ENCODE measurements around the gene IPPK.

Gene IPPK

DNA sequence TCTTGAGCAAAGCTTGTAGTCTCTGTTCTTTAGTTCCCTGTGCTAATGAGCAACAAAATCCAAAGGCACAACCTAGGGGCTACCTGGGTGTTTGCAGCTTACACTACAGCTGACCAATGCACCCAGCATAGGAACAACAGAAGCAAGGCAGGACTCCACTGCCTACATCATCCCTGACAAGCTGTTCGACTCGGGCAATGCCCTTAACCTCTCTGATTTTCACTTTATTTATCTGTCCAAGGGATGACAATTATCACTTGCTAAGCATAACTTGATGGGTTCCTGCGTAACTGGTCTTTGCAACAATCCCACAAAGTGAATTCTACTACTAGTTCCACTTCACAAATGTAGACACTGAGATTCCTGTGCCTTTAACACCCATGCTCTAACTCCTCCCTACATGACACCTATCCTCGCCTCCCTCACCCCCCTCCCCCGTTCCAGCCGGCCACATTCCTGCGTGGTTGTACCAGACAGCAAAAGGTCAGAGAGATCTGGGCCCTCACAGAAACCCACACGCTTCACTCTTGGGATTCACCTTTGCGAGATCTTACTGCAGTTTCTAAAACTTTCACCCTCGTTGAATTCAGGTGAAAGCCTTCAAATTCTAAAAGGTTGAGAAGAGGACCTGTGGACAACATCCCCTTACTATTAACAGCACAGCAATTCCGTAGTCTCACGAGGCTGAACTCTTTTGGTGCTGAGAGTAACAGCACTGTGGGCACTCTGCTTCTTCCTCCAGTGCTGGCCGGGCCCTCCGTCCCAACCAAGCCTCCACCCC is 995 bp downstream of the IPPK start:
- TF ChIP-seq GATA3 (IDR thresholded peaks at IDR 0.05; ENCODE audit: low read depth, low read length) (no peak), GATA2 (IDR thresholded peaks at IDR 0.05; ENCODE audit: low read depth, low read length) (no peak)

DNA sequence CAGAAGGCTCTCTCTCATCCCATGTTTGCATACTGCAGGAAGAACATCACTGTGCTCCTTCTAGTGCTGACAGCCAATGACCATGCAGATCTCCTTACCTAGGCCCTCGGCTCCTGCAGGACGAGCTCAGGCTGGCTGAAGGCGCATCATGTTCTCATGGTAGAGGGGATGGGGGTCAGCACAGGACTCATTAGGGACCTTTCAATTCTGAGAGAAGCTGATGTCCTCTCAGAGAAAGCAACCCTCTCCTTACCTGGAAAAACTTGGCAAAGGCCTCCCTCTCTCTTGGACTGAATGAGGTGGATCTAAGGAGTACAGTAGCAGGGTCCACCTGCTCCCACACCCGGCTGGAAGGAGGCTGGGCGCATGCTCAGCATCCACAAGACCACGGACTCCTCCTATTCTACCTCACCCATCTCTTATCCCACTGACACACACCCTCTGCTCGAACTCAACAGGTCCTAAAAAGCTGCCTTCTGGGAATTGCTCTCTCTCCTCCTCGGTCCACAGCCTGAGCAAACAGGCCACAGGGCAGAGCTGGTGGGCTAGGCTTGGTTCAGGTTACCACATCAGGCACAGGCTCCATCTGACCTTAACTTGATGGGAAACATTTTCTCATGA is 2.9 kb downstream of the IPPK start:
- TF ChIP-seq GATA2 (IDR thresholded peaks at IDR 0.05; ENCODE audit: low read depth, low read length) (no peak), GATA3 (IDR thresholded peaks at IDR 0.05; ENCODE audit: low read depth, low read length) (no peak)

DNA sequence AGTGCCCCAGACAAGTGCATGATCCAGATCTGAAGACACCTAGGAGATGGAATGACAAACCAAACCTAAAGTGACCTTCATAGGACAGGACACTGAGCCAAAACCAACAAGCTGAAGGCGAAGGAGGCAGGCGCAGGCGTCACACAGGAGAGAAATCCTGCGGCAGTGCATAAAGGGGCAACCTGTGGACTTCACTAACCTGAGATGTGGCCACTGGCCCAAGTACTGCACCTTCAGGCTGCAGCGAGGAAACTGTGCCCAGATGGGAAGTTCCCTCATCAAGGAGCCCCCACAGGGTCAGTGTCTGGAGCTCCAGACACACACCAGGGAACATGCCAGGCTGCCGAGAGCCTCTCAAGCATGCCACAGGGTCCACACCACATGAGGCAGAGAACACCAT is 3.7 kb downstream of the IPPK start:
- TF ChIP-seq GATA2 (IDR thresholded peaks at IDR 0.05; ENCODE audit: low read depth, low read length) (no peak), GATA3 (IDR thresholded peaks at IDR 0.05; ENCODE audit: low read depth, low read length) (no peak)

DNA sequence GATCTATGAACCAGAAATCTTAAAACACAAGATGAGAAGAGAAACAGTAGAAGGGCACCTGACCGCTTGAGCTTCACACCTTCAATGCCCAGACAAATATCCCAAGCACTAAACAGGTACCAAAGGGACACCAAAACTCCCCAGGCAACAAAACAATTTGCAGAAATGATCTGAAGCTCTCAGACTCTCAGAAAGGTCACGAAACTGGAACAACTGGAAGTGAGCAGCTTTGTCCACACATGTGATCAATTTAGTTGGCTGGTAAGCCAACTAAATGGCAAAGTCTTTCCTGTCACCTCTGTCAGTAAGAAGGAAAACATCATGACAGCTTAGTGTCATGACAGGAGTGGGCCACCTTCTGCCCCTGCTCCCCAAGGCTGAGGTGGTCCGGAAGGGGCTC is 4.1 kb downstream of the IPPK start:
- TF ChIP-seq GATA2 (IDR thresholded peaks at IDR 0.05; ENCODE audit: low read depth, low read length) (no peak), GATA3 (IDR thresholded peaks at IDR 0.05; ENCODE audit: low read depth, low read length) (no peak)

DNA sequence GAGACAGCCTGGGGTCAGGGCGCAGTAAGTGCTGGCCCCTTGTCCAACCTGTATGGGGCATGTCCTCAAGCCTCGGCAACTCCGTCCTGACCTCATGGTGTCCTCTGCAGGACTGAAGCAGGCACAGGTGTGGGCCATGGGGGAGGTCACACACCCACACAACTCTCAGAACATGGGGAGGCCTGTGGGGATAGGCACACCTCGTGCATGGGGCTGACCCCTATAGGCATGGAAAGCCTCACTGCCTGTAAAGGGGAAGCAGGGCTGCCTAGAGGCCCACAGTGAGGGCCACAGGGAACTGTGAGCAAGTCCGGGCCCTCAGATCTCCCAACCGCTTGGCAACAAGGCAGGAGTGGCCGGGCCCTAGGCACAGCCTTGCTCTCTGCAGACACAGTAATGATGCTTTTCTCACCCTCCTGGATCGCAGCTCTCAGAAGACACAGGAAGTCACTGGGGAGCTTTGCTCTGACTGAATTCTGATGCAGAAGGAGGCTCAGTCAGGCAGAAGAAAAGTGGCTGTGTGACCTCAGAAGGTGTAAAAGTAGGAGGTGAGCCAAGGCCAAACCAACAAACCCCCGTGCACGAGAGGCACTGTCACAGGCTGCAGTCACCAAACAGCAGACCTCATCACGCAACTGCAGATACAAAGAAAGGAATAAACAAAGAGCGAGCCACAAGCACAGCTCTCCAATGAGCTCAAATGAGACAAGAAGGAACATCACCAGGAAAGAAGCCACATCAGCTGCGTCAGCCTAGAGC is 5.4 kb downstream of the IPPK start:
- TF ChIP-seq GATA2 (IDR thresholded peaks at IDR 0.05; ENCODE audit: low read depth, low read length) = no peak
- no peak for TF ChIP-seq GATA3 (IDR thresholded peaks at IDR 0.05; ENCODE audit: low read depth, low read length)

DNA sequence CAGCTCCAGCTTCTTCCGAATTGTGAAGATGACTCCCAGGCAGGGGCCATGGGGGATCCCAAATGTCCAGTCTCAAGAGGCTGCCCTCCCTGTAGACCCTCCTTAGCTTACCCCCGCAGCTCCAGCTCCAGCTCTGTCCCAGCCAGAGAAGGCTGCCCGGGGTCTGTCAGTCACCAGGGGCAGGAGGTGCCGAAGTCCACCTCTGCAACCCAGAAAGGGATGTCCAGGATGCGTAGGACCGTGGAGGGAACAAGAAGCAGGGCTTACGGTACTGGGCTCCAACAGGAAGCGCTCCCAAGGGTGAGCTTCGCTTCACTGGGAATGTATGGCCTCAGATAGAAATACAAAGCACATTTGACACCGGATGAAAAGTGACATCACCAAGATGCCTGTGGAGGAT is 6.0 kb downstream of the IPPK start:
- TF ChIP-seq GATA2 (IDR thresholded peaks at IDR 0.05; ENCODE audit: low read depth, low read length) (no peak), GATA3 (IDR thresholded peaks at IDR 0.05; ENCODE audit: low read depth, low read length) (no peak)

DNA sequence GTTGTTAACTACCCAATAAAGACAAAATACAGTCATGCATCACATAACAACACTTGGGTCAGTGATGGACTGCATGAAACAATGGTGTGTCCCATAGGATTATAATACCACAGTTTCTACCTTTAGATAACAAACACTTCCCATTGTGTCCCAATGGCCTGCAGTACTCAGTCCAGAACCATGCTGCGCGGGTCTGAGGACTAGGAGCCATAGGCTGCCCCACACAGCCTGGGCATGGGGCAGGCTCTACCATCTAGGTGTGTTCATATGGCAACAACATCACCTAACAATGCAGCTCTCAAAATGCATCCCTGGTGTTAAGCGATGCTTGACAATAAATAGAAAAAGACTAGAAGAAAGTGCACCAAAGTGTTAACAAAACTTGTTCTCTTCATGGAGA is 6.8 kb downstream of the IPPK start:
- TF ChIP-seq GATA3 (IDR thresholded peaks at IDR 0.05; ENCODE audit: low read depth, low read length) (no peak), GATA2 (IDR thresholded peaks at IDR 0.05; ENCODE audit: low read depth, low read length) (no peak)

DNA sequence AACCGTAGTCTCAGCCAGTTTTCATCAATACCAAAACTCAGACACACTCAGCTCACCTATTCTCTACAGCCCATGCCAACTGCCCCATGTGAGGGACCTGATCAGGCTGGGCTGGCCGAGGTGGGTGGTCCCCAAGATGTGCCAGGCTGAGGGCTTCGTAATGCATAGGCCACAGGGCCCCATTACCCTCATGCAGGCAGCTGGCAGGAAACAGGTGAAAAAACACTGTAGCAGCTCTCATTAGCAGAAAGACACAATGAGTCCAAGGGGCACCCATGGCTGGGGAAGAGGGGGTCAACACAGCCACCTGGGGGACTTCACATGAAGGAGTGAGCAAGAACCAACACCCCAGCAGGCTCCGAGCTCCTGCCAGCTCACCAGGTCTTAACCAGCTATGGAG is 8.2 kb downstream of the IPPK start:
- no peak for TF ChIP-seq GATA3 (IDR thresholded peaks at IDR 0.05; ENCODE audit: low read depth, low read length)
- no peak for TF ChIP-seq GATA2 (IDR thresholded peaks at IDR 0.05; ENCODE audit: low read depth, low read length)

DNA sequence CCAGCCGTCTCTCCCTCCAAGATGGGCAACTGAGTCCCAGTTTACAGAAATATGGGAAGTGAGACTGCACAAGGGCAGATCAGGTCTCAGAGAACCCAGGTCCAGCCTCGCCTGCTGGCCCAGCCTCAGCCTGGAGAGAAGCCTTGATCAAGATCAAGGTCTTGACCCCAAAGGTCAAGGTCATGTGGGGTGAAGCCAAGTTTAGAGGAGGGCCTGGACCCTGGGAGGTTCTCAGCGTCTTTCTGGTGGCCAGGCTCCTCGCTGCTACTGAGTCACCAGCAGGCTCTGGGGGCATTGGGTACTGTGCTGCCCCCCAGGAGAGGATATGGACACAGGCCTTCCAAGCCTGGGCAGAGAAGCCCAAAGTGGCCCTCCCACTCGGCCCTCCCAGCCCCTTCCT is 8.8 kb downstream of the IPPK start:
- no peak for TF ChIP-seq GATA3 (IDR thresholded peaks at IDR 0.05; ENCODE audit: low read depth, low read length)

DNA sequence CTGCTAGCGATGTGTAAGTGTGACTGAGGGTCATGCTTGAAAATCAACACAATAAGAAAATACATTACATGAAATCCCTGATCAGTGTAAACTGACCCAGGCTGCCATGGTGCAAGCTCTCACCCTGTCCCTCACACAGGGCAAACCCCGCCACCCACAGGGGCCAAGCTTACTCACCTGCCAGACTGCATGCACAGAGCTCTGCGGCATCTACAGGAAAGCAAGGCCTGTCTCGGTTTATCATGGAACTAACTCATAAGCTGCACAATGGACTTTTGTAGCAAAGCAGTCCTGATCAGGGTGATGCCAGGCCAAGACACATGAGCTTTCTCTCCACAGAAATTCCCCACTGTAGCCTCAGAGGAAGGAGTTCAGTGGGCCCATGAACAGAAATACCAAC is 9.7 kb downstream of the IPPK start:
- no peak for TF ChIP-seq GATA3 (IDR thresholded peaks at IDR 0.05; ENCODE audit: low read depth, low read length)
- no peak for TF ChIP-seq GATA2 (IDR thresholded peaks at IDR 0.05; ENCODE audit: low read depth, low read length)

DNA sequence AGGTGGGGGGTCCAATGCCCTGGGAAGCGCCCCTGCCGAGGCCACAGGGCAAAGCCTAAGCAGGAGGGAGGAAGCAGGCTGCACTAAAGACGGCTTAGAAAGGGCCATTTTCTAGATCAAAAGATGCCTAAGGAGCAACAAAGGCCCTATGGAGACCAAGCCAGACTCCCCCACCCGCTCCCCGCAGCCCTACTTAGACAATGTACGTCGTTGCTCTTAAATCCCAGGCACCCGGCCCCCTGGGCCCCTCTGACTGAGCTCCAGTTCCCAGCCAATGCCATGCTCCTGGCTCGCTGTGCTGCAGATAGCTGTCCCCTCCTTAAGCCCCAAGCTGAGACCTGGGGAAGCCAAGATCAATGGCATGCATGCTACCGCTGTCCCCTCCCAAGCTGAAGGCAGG is 10.3 kb downstream of the IPPK start:
- TF ChIP-seq GATA3 (IDR thresholded peaks at IDR 0.05; ENCODE audit: low read depth, low read length) = no peak
- TF ChIP-seq GATA2 (IDR thresholded peaks at IDR 0.05; ENCODE audit: low read depth, low read length) = no peak

DNA sequence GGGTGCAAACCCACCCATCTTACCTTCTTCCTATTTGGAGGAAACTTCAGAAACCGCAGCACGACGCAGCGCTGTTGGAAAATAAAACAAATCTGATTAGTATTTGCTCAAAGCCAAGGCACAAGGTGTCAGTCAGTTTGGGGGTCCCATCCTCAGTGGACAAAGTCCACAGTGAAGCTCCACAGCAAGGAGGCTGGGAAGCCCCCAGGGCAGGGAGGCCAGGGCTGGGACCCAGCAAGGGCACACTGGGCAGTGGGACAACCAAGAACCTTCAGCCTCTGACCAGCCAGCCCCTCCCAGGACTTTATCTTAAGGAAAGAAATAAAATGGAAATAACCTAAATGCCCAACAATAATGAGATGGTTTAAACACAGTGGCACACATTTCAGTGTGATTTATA is 11.3 kb downstream of the IPPK start:
- TF ChIP-seq GATA2 (IDR thresholded peaks at IDR 0.05; ENCODE audit: low read depth, low read length) (no peak), GATA3 (IDR thresholded peaks at IDR 0.05; ENCODE audit: low read depth, low read length) (no peak)

DNA sequence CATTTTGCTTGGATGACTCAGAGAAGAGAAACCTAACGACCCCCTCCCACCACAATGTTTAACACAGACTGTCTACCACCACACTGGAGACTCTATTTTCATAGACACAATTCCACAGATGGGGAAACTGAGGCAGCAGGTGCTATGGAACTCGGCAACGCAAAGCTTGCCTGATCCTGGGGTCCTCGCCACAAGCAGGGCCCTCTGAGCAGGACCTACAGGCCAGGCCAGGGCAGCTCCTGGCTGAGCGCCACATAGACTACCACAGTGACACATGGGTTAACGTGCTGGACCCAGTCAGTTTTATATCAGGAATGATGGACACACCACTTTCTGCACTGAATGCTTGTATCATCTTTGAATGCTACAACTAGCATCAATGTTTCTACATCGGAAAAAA is 11.8 kb downstream of the IPPK start:
- no peak for TF ChIP-seq GATA2 (IDR thresholded peaks at IDR 0.05; ENCODE audit: low read depth, low read length)

DNA sequence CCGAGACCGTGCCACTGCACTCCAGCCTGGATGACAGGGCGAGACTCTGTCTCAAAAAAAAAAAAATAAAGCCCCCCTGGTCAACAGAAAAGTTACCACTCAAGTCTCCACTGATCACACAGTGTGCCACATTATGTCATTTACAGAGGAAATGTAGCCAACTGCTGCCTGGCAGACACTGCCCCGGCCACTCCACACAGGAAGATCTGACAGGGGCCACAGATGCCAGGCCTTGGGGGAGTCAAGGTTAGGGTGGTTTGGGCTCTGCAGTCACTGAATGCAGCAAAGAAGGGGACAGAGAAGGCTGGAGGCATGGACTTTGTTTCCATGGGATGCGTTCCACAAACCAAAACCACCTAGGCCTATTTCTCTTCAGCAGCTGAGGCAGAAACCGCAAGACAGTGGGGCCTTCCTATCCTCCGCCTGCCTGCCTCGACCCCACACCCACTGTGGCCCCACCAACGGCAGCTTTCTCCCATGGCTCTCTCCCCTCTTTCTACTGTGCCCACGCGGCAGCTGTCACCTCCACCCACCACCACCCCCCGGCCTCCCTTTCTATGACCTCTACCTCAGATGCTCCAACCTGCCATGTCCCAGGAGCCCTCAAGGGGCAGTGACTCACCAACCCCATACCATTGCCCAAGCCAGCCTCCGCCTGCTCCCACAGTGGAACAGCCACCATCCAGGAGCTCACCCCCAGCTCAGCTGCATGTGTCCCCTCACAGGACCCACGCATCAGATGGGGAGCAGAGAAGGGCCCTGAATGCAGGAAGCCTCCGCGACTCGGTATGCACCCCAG is 12.4 kb downstream of the IPPK start:
- no peak for TF ChIP-seq GATA3 (IDR thresholded peaks at IDR 0.05; ENCODE audit: low read depth, low read length)
- TF ChIP-seq GATA2 (IDR thresholded peaks at IDR 0.05; ENCODE audit: low read depth, low read length) = no peak
